Measurements from ENCODE around the gene IRX3. TPM values are rescaled to one million over a fixed set of nuclear protein-coding genes. Genes with fewer than 3 reads are reported as not detected.
"Not testable (repeated sequence)": the region's sequence is repeated elsewhere in the genome, so short reads cannot be mapped to it uniquely, and the experiment has no call there.

IRX3 gene
- total RNA-seq, 1 donor from 2014 or later, result 0.11 TPM

DNA sequence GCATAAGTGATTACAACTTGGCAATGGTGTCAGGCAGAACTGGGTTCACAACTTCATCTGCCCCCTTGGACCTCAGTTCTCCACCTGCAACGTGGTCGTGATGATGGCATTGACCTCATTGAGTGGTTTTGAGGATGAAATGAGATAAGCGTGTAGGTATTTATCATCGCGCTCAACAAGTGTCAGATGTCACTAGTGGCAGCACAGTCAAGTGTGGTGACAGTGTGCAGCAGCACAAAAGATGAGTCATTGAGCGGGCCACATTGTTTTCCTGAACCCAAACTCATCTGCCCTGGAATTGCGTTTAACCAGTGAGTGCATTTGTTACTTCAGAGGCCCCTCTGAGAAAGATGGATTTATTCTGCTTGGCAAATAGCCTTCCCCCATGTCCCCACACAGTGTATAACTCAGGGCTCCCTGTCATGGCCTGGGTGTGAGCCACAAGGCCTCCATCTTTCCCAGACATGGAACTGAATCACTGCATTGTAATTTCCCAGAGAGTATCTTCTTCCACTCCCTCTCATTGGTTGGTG is 20.9 kb downstream of the IRX3 start:
- peak in 1 of 2 donors; percentile 11 for DNase-seq (ENCODE audit: low spot score in 2 of 2)
- H3K4me3 ChIP-seq, result no peak overlapping the region
- intact Hi-C loops (cut with DNase I), result no loop called here
- no peaks in the 10 kb centered on the region for H3K36me3 ChIP-seq
- H3K4me1 ChIP-seq, result no peaks in the 10 kb centered on the region
- no peak overlapping the region for H3K27ac ChIP-seq
- H3K9me3 ChIP-seq, result no peaks in the 10 kb centered on the region
- H3K27me3 ChIP-seq, result no peaks in the 10 kb centered on the region
- TF ChIP-seq, protein P1, sequence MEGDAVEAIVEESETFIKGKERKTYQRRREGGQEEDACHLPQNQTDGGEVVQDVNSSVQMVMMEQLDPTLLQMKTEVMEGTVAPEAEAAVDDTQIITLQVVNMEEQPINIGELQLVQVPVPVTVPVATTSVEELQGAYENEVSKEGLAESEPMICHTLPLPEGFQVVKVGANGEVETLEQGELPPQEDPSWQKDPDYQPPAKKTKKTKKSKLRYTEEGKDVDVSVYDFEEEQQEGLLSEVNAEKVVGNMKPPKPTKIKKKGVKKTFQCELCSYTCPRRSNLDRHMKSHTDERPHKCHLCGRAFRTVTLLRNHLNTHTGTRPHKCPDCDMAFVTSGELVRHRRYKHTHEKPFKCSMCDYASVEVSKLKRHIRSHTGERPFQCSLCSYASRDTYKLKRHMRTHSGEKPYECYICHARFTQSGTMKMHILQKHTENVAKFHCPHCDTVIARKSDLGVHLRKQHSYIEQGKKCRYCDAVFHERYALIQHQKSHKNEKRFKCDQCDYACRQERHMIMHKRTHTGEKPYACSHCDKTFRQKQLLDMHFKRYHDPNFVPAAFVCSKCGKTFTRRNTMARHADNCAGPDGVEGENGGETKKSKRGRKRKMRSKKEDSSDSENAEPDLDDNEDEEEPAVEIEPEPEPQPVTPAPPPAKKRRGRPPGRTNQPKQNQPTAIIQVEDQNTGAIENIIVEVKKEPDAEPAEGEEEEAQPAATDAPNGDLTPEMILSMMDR (IDR thresholded peaks at IDR 0.05), result no peak

DNA sequence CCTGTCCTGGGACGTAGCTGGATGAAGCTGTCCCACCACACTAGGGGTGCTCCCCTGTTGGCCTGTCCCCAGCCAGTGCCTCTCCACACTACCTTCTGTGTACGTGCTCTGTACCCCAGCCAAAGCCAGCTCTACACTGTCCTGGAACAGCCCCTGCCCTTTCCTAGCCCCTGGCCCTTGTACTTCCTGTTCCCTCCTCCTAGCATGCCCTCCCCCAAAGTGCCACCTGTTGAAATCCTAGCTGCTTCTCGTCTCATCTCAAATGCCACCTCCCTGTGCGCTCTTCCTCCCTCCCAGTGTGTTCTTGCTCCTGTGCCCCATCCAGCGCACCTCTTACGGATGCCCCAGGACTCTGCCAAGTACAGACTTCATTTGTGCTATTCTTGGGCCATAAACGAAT is 33.5 kb downstream of the IRX3 start:
- DNase-seq (ENCODE audit: low spot score in 2 of 2), result no peak
- Histone ChIP-seq H3K9me3 (no peaks in the 10 kb centered on the region), H3K4me1 (no peaks in the 10 kb centered on the region), H3K27ac (no peak overlapping the region), H3K4me3 (no peak overlapping the region), H3K27me3 (no peaks in the 10 kb centered on the region), H3K36me3 (no peaks in the 10 kb centered on the region)
- intact Hi-C loops (cut with DNase I), result no loop called here
- TF ChIP-seq, protein P1 (IDR thresholded peaks at IDR 0.05), result no peak

DNA sequence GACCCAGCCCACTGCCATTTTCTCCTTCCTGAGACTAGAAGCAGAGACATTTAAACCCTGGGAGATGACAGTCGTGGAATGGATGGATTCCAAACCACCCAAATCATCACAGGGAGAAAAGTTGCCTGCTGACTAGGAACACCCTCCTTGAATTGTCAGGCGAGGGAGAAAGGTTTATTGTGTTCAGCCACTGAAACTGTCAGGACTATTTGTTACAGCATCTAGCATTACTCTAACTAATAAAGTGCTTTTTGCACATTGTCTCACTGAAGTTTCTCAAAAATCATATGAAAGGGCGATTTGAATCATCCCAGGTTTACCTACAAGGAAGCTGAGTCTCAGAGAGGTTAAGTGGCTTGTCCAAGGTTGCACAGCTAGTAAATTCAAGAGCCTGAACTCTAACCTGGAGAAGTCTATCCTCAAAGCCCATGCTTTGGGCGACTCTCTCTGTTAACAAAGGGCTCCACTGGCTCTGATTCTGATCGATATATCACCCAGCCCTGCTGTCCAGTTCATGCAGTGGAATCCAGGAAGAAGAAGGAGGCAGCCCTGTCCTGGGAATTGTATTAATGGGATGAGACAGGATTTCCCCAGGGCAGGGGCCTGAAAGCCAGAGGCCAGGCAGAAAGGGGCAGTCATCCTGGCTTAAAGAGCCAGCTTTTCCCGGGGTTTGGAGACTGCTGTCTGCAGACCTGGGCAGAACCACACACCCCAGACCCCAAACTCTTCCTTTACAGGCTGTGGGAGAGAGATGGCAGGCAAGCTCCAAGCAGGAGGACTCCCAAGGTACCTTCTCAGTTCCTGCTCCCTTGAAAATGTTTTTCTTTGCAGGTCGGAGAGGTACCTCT is 37.5 kb downstream of the IRX3 start:
- TF ChIP-seq, protein P1 (IDR thresholded peaks at IDR 0.05), result no peak
- Histone ChIP-seq H3K36me3 (no peaks in the 10 kb centered on the region), H3K9me3 (no peaks in the 10 kb centered on the region), H3K27me3 (no peaks in the 10 kb centered on the region), H3K27ac (no peak overlapping the region), H3K4me1 (no peaks in the 10 kb centered on the region), H3K4me3 (no peak overlapping the region)
- intact Hi-C loops (cut with DNase I), result no loop called here
- no peak for DNase-seq (ENCODE audit: low spot score in 2 of 2)

DNA sequence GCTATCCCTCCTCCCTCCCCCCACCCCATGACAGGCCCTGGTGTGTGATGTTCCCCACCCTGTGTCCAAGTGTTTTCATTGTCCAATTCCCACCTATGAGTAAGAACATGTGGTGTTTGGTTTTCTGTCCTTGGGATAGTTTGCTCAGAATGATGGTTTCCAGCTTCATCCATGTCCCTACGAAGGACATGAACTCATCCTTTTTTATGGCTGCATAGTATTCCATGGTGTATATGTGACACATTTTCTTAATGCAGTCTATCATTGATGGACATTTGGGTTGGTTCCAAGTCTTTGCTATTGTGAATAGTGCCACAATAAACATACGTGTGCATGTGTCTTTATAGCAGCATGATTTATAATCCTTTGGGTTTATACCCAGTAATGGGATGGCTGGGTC is 38.9 kb downstream of the IRX3 start:
- H3K9me3 ChIP-seq; H3K4me3 ChIP-seq; DNase-seq (ENCODE audit: low spot score in 2 of 2); H3K36me3 ChIP-seq; intact Hi-C loops (cut with DNase I); H3K4me1 ChIP-seq; H3K27ac ChIP-seq; H3K27me3 ChIP-seq: not testable (repeated sequence)

DNA sequence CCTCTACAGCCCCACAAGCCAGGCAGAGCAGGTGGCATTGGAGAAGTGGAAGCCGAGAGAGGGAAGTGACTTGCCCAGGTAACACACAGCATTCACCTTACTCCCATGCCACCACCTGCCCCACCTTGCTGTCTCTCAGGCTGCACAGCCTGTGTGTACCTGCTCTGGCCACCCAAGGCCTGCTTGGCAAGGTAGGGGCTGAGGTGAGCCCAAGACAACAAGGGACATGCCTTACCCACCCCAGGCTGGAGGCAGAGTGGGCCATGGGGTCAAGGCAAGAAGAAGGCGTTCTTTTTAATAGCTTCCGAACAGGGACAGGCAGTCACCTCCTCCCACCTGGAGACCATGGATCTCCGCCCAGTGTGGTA is 40.1 kb downstream of the IRX3 start:
- no peak overlapping the region for H3K27ac ChIP-seq
- H3K4me3 ChIP-seq, result no peak overlapping the region
- no peaks in the 10 kb centered on the region for H3K9me3 ChIP-seq
- intact Hi-C loops (cut with DNase I), result no loop called here
- H3K27me3 ChIP-seq, result no peaks in the 10 kb centered on the region
- TF ChIP-seq, protein P1 (IDR thresholded peaks at IDR 0.05), result no peak
- no peaks in the 10 kb centered on the region for H3K36me3 ChIP-seq
- DNase-seq (ENCODE audit: low spot score in 2 of 2), result no peak
- no peaks in the 10 kb centered on the region for H3K4me1 ChIP-seq

DNA sequence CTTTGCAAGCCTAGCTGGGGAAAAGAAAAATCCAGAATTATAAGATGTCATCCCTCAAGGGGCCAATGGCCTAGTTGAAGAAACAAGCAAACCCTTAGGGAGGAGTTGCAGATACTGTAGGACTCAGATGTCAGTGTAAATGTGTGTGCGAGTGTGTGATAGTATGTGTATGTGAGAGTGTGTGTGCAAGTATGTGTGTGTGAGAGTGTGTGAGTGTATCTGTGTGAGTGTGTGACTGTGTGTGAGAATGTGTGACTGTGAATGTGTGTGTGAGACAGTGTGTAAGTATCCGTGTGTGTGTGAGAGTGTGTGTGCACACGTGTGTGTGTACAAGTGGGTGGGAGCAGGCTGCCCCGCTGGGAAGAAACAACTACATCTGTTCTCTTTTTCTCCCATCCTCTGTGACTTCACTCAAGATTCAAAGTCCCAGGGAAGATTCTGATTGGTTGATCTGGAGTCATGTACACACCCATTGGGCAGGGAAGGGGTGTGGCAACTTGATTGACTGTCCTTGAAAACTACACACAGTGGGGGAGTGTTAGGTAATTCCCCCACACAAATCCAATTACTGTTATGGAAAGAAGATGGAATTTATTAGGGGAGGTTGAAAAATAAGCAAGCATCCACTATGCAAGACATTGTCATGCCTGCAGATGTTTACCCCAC is 40.7 kb downstream of the IRX3 start:
- H3K27ac ChIP-seq, result no peak overlapping the region
- TF ChIP-seq, protein P1 (IDR thresholded peaks at IDR 0.05), result no peak
- DNase-seq (ENCODE audit: low spot score in 2 of 2), result no peak
- H3K9me3 ChIP-seq, result no peaks in the 10 kb centered on the region
- intact Hi-C loops (cut with DNase I), result no loop called here
- no peaks in the 10 kb centered on the region for H3K36me3 ChIP-seq
- no peaks in the 10 kb centered on the region for H3K4me1 ChIP-seq
- H3K4me3 ChIP-seq, result no peak overlapping the region
- H3K27me3 ChIP-seq, result no peaks in the 10 kb centered on the region
